GM12878 (cell line): Measurements from ENCODE around the gene RBP3. TPM values are rescaled to one million over a fixed set of nuclear protein-coding genes. Genes with fewer than 3 reads are reported as not detected.

ENCODE experiments used
- ATAC-seq: fragments of 200-7000 bp; cut with Tn5 transposase; 3 replicates; pipeline ENCODE4 v1.9.1; 2020; ENCODE audit warnings: mild to moderate bottlenecking, moderate library complexity
- BruUV-seq: library from RNA; stranded (reverse); fragments of 400-500 nt; replicated peaks from 2 replicates; lab custom pipeline; 2021; lab: Mats Ljungman, UMichigan
- CTCF ChIA-PET: fragments of 300-600 bp; sonication (Branson Sonifier 250); formaldehyde crosslinking; extraction: SDS; loops from one replicate; lab custom pipeline; 2021; ENCODE audit warnings: inconsistent platforms; lab: Yijun Ruan, JAX
- POLR2A ChIA-PET: fragments of 350-600 bp; formaldehyde crosslinking; extraction: SDS; loops from one replicate; lab custom pipeline; 2021; ENCODE audit warnings: inconsistent platforms; lab: Charles Lee
- RAD21 ChIA-PET: fragments of 300-600 bp; sonication (Branson Sonifier 250); formaldehyde crosslinking; loops from one replicate; lab custom pipeline; 2023; ENCODE audit warnings: antibody characterized with exemption; ENCODE audit not compliant: unreplicated experiment; lab: Charles Lee
- SMC1A ChIA-PET: fragments of 300-600 bp; sonication (Branson Sonifier 250); formaldehyde crosslinking; loops from one replicate; lab custom pipeline; 2023; ENCODE audit not compliant: unreplicated experiment, uncharacterized antibody; lab: Charles Lee
- DNase-seq: peaks from one replicate; pipeline ENCODE4 v3.0.0-alpha.2; 2011; ENCODE audit warnings: low read depth, low spot score
- FAIRE-seq: peaks from 3 replicates; lab custom pipeline; 2011; peaks lifted over from hg19 to GRCh38; lab: Jason Lieb, UNC
- H2AFZ ChIP-seq: 2 replicates; pipeline ENCODE4 v1.6.0; 2011; ENCODE audit warnings: low read depth, low read length, control low read depth; ENCODE audit not compliant: control insufficient read depth
- H3K27ac ChIP-seq: 2 replicates; pipeline ENCODE4 v1.5.1; 2011; ENCODE audit warnings: control low read depth; ENCODE audit not compliant: control insufficient read depth, insufficient read depth
- H3K27me3 ChIP-seq, 2 experiments: replicated peaks in 1 of 2; 2 replicates each; pipeline versions ENCODE4 v1.6.0 to v1.6.1; 2011; ENCODE audit warnings: low read length in 1 of 2; ENCODE audit not compliant: control insufficient read depth in 2 of 2, insufficient read depth in 2 of 2
- H3K36me3 ChIP-seq, 2 experiments: 2 replicates each; pipeline ENCODE4 v1.5.1; 2011; ENCODE audit warnings: low read length in 1 of 2; ENCODE audit not compliant: control insufficient read depth in 2 of 2, insufficient read depth in 2 of 2
- H3K4me1 ChIP-seq: 2 replicates; pipeline ENCODE4 v1.6.1; 2011; ENCODE audit warnings: mild to moderate bottlenecking, low read length, moderate library complexity, mixed read lengths; ENCODE audit not compliant: control insufficient read depth, insufficient read depth
- H3K4me2 ChIP-seq: 2 replicates; pipeline ENCODE4 v1.6.0; 2011; ENCODE audit warnings: control low read depth; ENCODE audit not compliant: control insufficient read depth, insufficient read depth
- H3K4me3 ChIP-seq: fragments of 200-600 bp; sonication (generic); 2 replicates; pipeline ENCODE4 v1.5.1; 2016
- H3K79me2 ChIP-seq: 2 replicates; pipeline ENCODE4 v1.6.0; 2011; ENCODE audit warnings: low read length; ENCODE audit not compliant: control insufficient read depth, insufficient read depth
- H3K9ac ChIP-seq: 2 replicates; pipeline ENCODE4 v1.8.0; 2011; ENCODE audit warnings: low read length, control low read depth, mixed read lengths; ENCODE audit not compliant: control insufficient read depth, insufficient read depth
- H3K9me3 ChIP-seq: replicated peaks from 3 replicates; pipeline ENCODE4 v1.5.1; 2011; ENCODE audit warnings: mild to moderate bottlenecking, low read length; ENCODE audit not compliant: control insufficient read depth, insufficient read depth
- H4K20me1 ChIP-seq: 2 replicates; pipeline ENCODE4 v1.6.0; 2011; ENCODE audit not compliant: control insufficient read depth, insufficient read depth
- ATF3 ChIP-seq: IDR thresholded peaks from 2 replicates; pipeline ENCODE4 v1.6.1; 2011; ENCODE audit warnings: low read depth, mild to moderate bottlenecking, low read length, moderate library complexity, borderline replicate concordance; ENCODE audit errors: extremely low read depth
- GABPA ChIP-seq: IDR thresholded peaks from 2 replicates; pipeline ENCODE4 v1.6.1; 2014; ENCODE audit warnings: antibody characterized with exemption, low read depth, mild to moderate bottlenecking, inconsistent platforms
- GATAD2B ChIP-seq: fragments of 450-650 bp; conservative IDR thresholded peaks from 2 replicates; pipeline ENCODE4 v1.6.1; 2017; ENCODE audit warnings: low read depth, mild to moderate bottlenecking, moderate library complexity
- JUNB ChIP-seq: IDR thresholded peaks from 2 replicates; pipeline ENCODE4 v1.6.1; 2016; ENCODE audit warnings: antibody characterized with exemption, mild to moderate bottlenecking
- JUND ChIP-seq: IDR thresholded peaks from 2 replicates; pipeline ENCODE4 v1.6.1; 2012; ENCODE audit warnings: low read depth, mild to moderate bottlenecking, low read length, improper control_type of control experiment, moderate library complexity
- MAX ChIP-seq: IDR thresholded peaks from 2 replicates; pipeline ENCODE4 v1.6.1; 2012; ENCODE audit warnings: low read depth, low read length, improper control_type of control experiment
- NFIC ChIP-seq: IDR thresholded peaks from 2 replicates; pipeline ENCODE4 v1.6.1; 2012; ENCODE audit warnings: low read depth, mild to moderate bottlenecking, inconsistent platforms, low read length, moderate library complexity
- PAX5 ChIP-seq: IDR thresholded peaks from 2 replicates; pipeline ENCODE4 v1.6.1; 2011; ENCODE audit warnings: low read depth, low read length, borderline replicate concordance
- SIN3A ChIP-seq: IDR thresholded peaks from 2 replicates; pipeline ENCODE4 v1.6.1; 2012; ENCODE audit warnings: low read depth, low read length, improper control_type of control experiment
- ZBTB4 ChIP-seq: fragments of 450-650 bp; formaldehyde crosslinking; IDR thresholded peaks from 2 replicates; pipeline ENCODE4 v1.4.0; 2022; ENCODE audit warnings: mild to moderate bottlenecking, moderate library complexity
- ZNF592 ChIP-seq: fragments of 450-650 bp; IDR thresholded peaks from 2 replicates; pipeline ENCODE4 v1.6.1; 2017; ENCODE audit warnings: mild to moderate bottlenecking, moderate library complexity
- WGBS: methylation state at CpG from one replicate; pipeline ENCODE4 v1.1.6; 2016; ENCODE audit warnings: low lambda C conversion rate; ENCODE audit not compliant: insufficient replicate concordance, insufficient coverage; ENCODE audit errors: missing lambda C conversion rate; 5-methylcytosine and 5-hydroxymethylcytosine counted together
- in situ Hi-C: fragments of 300-500 bp; cut with MboI; formaldehyde crosslinking; loops from 9 replicates; pipeline ENCODE4 v1.14.3; 2018; ENCODE audit warnings: mixed read lengths
- intact Hi-C: fragments of 100-400 bp; cut with micrococcal nuclease; formaldehyde crosslinking; loops from one replicate; pipeline ENCODE4 v1.14.2; 2022; ENCODE audit not compliant: unreplicated experiment
- polyA plus RNA-seq, 11 experiments: library from polyadenylated mRNA; depleted of rRNA in 4 of 11; unstranded in 6 of 11; stranded (reverse) in 5 of 11; fragments of >200 nt; fragmentation: Nextera tagmentation in 4 of 11; fragmentation: Illumina TruSeq in 1 of 11; extraction: Ambion mirVana in 4 of 11; extraction: Trizol in 1 of 11; gene quantifications; 1 replicate in 1 of 11; 2 replicates in 10 of 11; pipeline versions ENCODE4 v1.2.1 to v1.2.3, GENCODE V29; 2011 to 2016; ENCODE audit warnings: inconsistent platforms in 2 of 11, missing spikeins in 2 of 11, low read depth in 1 of 11
- total RNA-seq, 4 experiments: library from RNA; depleted of rRNA in 3 of 4; stranded (reverse); fragments of >200 nt in 3 of 4; fragmentation: Illumina TruSeq in 1 of 4; extraction: Trizol in 1 of 4; gene quantifications; 2 replicates each; pipeline versions ENCODE4 v1.2.1 to v1.2.3, GENCODE V29; 2013 to 2021

Gene RBP3
- total and polyA plus RNA-seq, 10 of the 15 experiments (the other 5 are each of a cell fraction or from before 2014, with no cell fraction given) = not detected

- in situ Hi-C loops (no loop called here), intact Hi-C loops (no loop called here)
- Histone ChIP-seq H3K9me3 (no peaks in the 10 kb centered on the region), H3K4me3 (no peak overlapping the region), H3K4me2 (no peak overlapping the region), H3K9ac (no peak overlapping the region), H2AFZ (no peak overlapping the region), H3K27me3 (no peaks in the 10 kb centered on the region; a peak in 1 of 4 replicates), H3K79me2 (no peaks in the 10 kb centered on the region), H4K20me1 (no peaks in the 10 kb centered on the region), H3K27ac (no peak overlapping the region), H3K36me3 (no peaks in the 10 kb centered on the region), H3K4me1 (no peaks in the 10 kb centered on the region)
- DNase-seq (no peak), ATAC-seq (no peak), FAIRE-seq (no peak)
- POLR2A ChIA-PET = no interaction called here
- SMC1A ChIA-PET = no interaction called here
- RAD21 ChIA-PET = no interaction called here
- CTCF ChIA-PET = no interaction called here
- no peak for TF ChIP-seq ZBTB4
- no peak for TF ChIP-seq PAX5
- TF ChIP-seq JUNB = no peak
- TF ChIP-seq ATF3 = no peak
- TF ChIP-seq GATAD2B = no peak
- no peak for TF ChIP-seq GABPA
- no peak for TF ChIP-seq SIN3A
- no peak for TF ChIP-seq NFIC
- TF ChIP-seq ZNF592 = no peak
- TF ChIP-seq MAX = no peak
- TF ChIP-seq JUND = no peak
- 0% methylated on average over 2 of the region's 2 CpGs for WGBS
- no TSS peak for BruUV-seq
These were observed 10.9 kb downstream of the RBP3 start for GRCh38 chr10:47359101-47359500.
